H1 (cell line): ENCODE data around the gene OVCH1. TPM values are rescaled to one million over a fixed set of nuclear protein-coding genes. Genes with fewer than 3 reads are reported as not detected.

Experiments
- CTCF ChIA-PET: fragments of 300-600 bp; sonication (Branson Sonifier 250); formaldehyde crosslinking; loops from one replicate; lab custom pipeline; 2021; ENCODE audit not compliant: partially characterized antibody; lab: Charles Lee
- POLR2A ChIA-PET: fragments of 300-600 bp; sonication (Branson Sonifier 250); formaldehyde crosslinking; loops from one replicate; lab custom pipeline; 2021; ENCODE audit warnings: inconsistent platforms; ENCODE audit not compliant: partially characterized antibody; lab: Charles Lee
- DNase-seq, 2 experiments: peaks; one replicate each; pipeline versions ENCODE4 v3.0.0 to v3.0.0-alpha.2; 2010 to 2022; ENCODE audit warnings: low spot score in 2 of 2, low read depth in 1 of 2, mixed read lengths in 1 of 2
- FAIRE-seq: peaks from 2 replicates; lab custom pipeline; 2011; peaks lifted over from hg19 to GRCh38; lab: Jason Lieb, UNC
- H2AFZ ChIP-seq: 2 replicates; pipeline ENCODE4 v1.8.1; 2012; ENCODE audit warnings: low read length, inconsistent platforms
- H2AK5ac ChIP-seq: 2 replicates; pipeline ENCODE4 v1.6.1; 2013; ENCODE audit warnings: low read depth, low read length
- H2BK120ac ChIP-seq: replicated peaks from 2 replicates; pipeline ENCODE3; 2013; ENCODE audit warnings: low read depth, low read length, inconsistent platforms
- H2BK12ac ChIP-seq: 2 replicates; pipeline ENCODE4 v1.6.1; 2013; ENCODE audit warnings: low read depth, low read length
- H2BK15ac ChIP-seq: 2 replicates; pipeline ENCODE4 v1.6.1; 2013; ENCODE audit warnings: low read length
- H2BK20ac ChIP-seq: 2 replicates; pipeline ENCODE4 v1.6.1; 2013; ENCODE audit warnings: low read length
- H2BK5ac ChIP-seq: 2 replicates; pipeline ENCODE4 v1.6.1; 2013; ENCODE audit warnings: low read depth, low read length
- H3K14ac ChIP-seq: 2 replicates; pipeline ENCODE4 v1.6.1; 2013; ENCODE audit warnings: inconsistent platforms; ENCODE audit not compliant: insufficient read length
- H3K18ac ChIP-seq: 2 replicates; pipeline ENCODE4 v1.6.1; 2013; ENCODE audit warnings: low read length; ENCODE audit errors: extremely low read depth
- H3K23ac ChIP-seq: 2 replicates; pipeline ENCODE4 v1.6.1; 2013; ENCODE audit warnings: inconsistent platforms; ENCODE audit not compliant: insufficient read length
- H3K23me2 ChIP-seq: 2 replicates; pipeline ENCODE4 v1.6.1; 2013; ENCODE audit warnings: low read depth, low read length
- H3K27ac ChIP-seq: 2 replicates; pipeline ENCODE4 v1.6.1; 2011; ENCODE audit warnings: low read depth, low read length, inconsistent platforms
- H3K27me3 ChIP-seq, 4 experiments: replicated peaks in 1 of 4; 1 replicate in 1 of 4; 2 replicates in 3 of 4; pipeline versions ENCODE4 v1.6.1 to v1.8.1; 2011 to 2013; ENCODE audit warnings: low read length in 3 of 4, mild to moderate bottlenecking in 3 of 4, inconsistent platforms in 2 of 4, mixed read lengths in 2 of 4, moderate library complexity in 1 of 4; ENCODE audit not compliant: control insufficient read depth in 3 of 4, insufficient read depth in 3 of 4; ENCODE audit errors: extremely low read depth in 1 of 4
- H3K36me3 ChIP-seq, 4 experiments: 2 replicates each; pipeline versions ENCODE4 v1.6.1 to v1.8.1; 2011 to 2013; ENCODE audit warnings: mild to moderate bottlenecking in 4 of 4, low read length in 3 of 4, moderate library complexity in 2 of 4, control low read depth in 1 of 4, inconsistent platforms in 1 of 4; ENCODE audit not compliant: insufficient read depth in 4 of 4, control insufficient read depth in 2 of 4
- H3K4ac ChIP-seq: replicated peaks from 2 replicates; pipeline ENCODE3; 2013; ENCODE audit warnings: low read length, low read depth, mixed read lengths, inconsistent platforms; ENCODE audit not compliant: insufficient read length
- H3K4me1 ChIP-seq, 4 experiments: replicated peaks in 1 of 4; 1 replicate in 1 of 4; 2 replicates in 3 of 4; pipeline versions ENCODE4 v1.6.1 to v1.8.1; 2011 to 2013; ENCODE audit warnings: low read length in 3 of 4, inconsistent platforms in 2 of 4, mixed read lengths in 1 of 4; ENCODE audit not compliant: insufficient read depth in 4 of 4, control insufficient read depth in 3 of 4
- H3K4me2 ChIP-seq, 2 experiments: 2 replicates each; pipeline versions ENCODE4 v1.6.1 to v1.8.1; 2011 to 2013; ENCODE audit warnings: low read depth in 2 of 2, low read length in 2 of 2, control low read depth in 1 of 2, inconsistent platforms in 1 of 2, mild to moderate bottlenecking in 1 of 2; ENCODE audit not compliant: insufficient read depth in 1 of 2
- H3K4me3 ChIP-seq, 4 experiments: fragments of 200-600, 300-600 bp in 1 of 4; sonication (generic), shearing (Covaris generic), sonication (Bioruptor Twin) in 1 of 4; 2 replicates each; pipeline versions ENCODE4 v1.5.1 to v1.8.1; 2011 to 2016; ENCODE audit warnings: low read length in 4 of 4, low read depth in 3 of 4, control low read depth in 2 of 4, inconsistent platforms in 2 of 4, mild to moderate bottlenecking in 2 of 4, mixed read lengths in 1 of 4, moderate library complexity in 1 of 4; ENCODE audit not compliant: insufficient read depth in 2 of 4; ENCODE audit errors: extremely low read depth in 1 of 4
- H3K56ac ChIP-seq: replicated peaks from 2 replicates; pipeline ENCODE3; 2013; ENCODE audit warnings: low read depth, mild to moderate bottlenecking, mixed read lengths, low read length, inconsistent platforms; ENCODE audit not compliant: insufficient read length
- H3K79me1 ChIP-seq: 2 replicates; pipeline ENCODE4 v1.6.1; 2013; ENCODE audit warnings: low read depth, low read length, control low read depth
- H3K79me2 ChIP-seq, 2 experiments: 2 replicates each; pipeline versions ENCODE4 v1.6.1 to v1.8.1; 2012 to 2013; ENCODE audit warnings: low read length in 2 of 2, mild to moderate bottlenecking in 2 of 2, inconsistent platforms in 1 of 2; ENCODE audit not compliant: insufficient read depth in 2 of 2, control insufficient read depth in 1 of 2
- H3K9ac ChIP-seq, 4 experiments: replicated peaks in 1 of 4; 1 replicate in 1 of 4; 2 replicates in 3 of 4; pipeline versions ENCODE4 v1.6.1 to v1.8.1; 2011 to 2013; ENCODE audit warnings: low read depth in 3 of 4, low read length in 3 of 4, control low read depth in 2 of 4, mild to moderate bottlenecking in 2 of 4, moderate library complexity in 2 of 4, inconsistent platforms in 1 of 4; ENCODE audit errors: extremely low read depth in 1 of 4
- H3K9me3 ChIP-seq, 2 experiments: 2 replicates each; pipeline versions ENCODE4 v1.6.1 to v1.8.1; 2012 to 2013; ENCODE audit warnings: mild to moderate bottlenecking in 2 of 2, moderate library complexity in 2 of 2, control low read depth in 1 of 2, inconsistent platforms in 1 of 2, low read depth in 1 of 2, low read length in 1 of 2, mixed read lengths in 1 of 2; ENCODE audit not compliant: insufficient read depth in 2 of 2
- H4K20me1 ChIP-seq, 2 experiments: replicated peaks in 1 of 2; 2 replicates each; pipeline versions ENCODE3 to v1.8.1; 2011 to 2013; ENCODE audit warnings: inconsistent platforms in 2 of 2, low read length in 2 of 2, mild to moderate bottlenecking in 1 of 2; ENCODE audit not compliant: insufficient read depth in 2 of 2, control insufficient read depth in 1 of 2
- H4K5ac ChIP-seq: 2 replicates; pipeline ENCODE4 v1.6.1; 2013; ENCODE audit warnings: low read length, low read depth, mixed read lengths, inconsistent platforms; ENCODE audit not compliant: insufficient read length
- H4K8ac ChIP-seq: 2 replicates; pipeline ENCODE4 v1.8.0; 2013; ENCODE audit warnings: mild to moderate bottlenecking, moderate library complexity, low read length, inconsistent platforms; ENCODE audit not compliant: insufficient read depth; ENCODE audit errors: extremely low read depth
- H4K91ac ChIP-seq: replicated peaks from 2 replicates; pipeline ENCODE3; 2013; ENCODE audit warnings: low read length, mixed read lengths, inconsistent platforms; ENCODE audit not compliant: insufficient read length
- ASH2L ChIP-seq: fragments of 200-600, 300-600 bp; sonication (generic); IDR thresholded peaks from one replicate; pipeline ENCODE4 v1.7.1; 2017; ENCODE audit warnings: low read length
- BCL11A ChIP-seq, 2 experiments: IDR thresholded peaks; one replicate each; pipeline ENCODE4 v1.6.1; 2011; ENCODE audit warnings: low read depth in 2 of 2, low read length in 2 of 2, mild to moderate bottlenecking in 2 of 2
- BRCA1 ChIP-seq: IDR thresholded peaks from 2 replicates; pipeline ENCODE4 v1.6.1; 2012; ENCODE audit warnings: low read depth, low read length, improper control_type of control experiment
- CEBPB ChIP-seq: IDR thresholded peaks from 2 replicates; pipeline ENCODE4 v1.6.1; 2012; ENCODE audit warnings: low read depth, low read length
- CHD2 ChIP-seq: IDR thresholded peaks from 2 replicates; pipeline ENCODE4 v1.6.1; 2012; ENCODE audit warnings: low read length, improper control_type of control experiment
- HDAC2 ChIP-seq, 2 experiments: fragments of 300-600 bp in 1 of 2; sonication (generic) in 1 of 2; IDR thresholded peaks; 2 replicates each; pipeline ENCODE4 v1.6.1; 2011 to 2012; ENCODE audit warnings: low read depth in 2 of 2, low read length in 2 of 2, mild to moderate bottlenecking in 2 of 2, moderate library complexity in 2 of 2, borderline replicate concordance in 1 of 2, inconsistent platforms in 1 of 2
- KDM4A ChIP-seq: IDR thresholded peaks from one replicate; pipeline ENCODE4 v1.7.1; 2012; ENCODE audit warnings: low read depth, mild to moderate bottlenecking, moderate library complexity, low read length, inconsistent platforms; ENCODE audit not compliant: severe bottlenecking
- MAFK ChIP-seq: IDR thresholded peaks from 2 replicates; pipeline ENCODE4 v1.6.1; 2012; ENCODE audit warnings: low read depth, mild to moderate bottlenecking, improper control_type of control experiment, low read length
- POU5F1 ChIP-seq: IDR thresholded peaks from 2 replicates; pipeline ENCODE4 v1.6.1; 2011; ENCODE audit warnings: low read depth, mild to moderate bottlenecking, low read length, moderate library complexity
- RNF2 ChIP-seq: fragments of 200-900, 300-1000 bp; sonication (generic); IDR thresholded peaks from 2 replicates; pipeline ENCODE4 v1.7.1; 2016; ENCODE audit warnings: borderline replicate concordance, low read depth, mild to moderate bottlenecking, antibody characterized with exemption, low read length; ENCODE audit not compliant: poor library complexity, severe bottlenecking; ENCODE audit errors: missing control alignments
- SAP30 ChIP-seq: fragments of 300-600 bp; sonication (generic); IDR thresholded peaks from 2 replicates; pipeline ENCODE4 v1.7.1; 2012; ENCODE audit warnings: low read length, moderate library complexity, mild to moderate bottlenecking, inconsistent platforms; ENCODE audit not compliant: insufficient read depth, insufficient replicate concordance
- SIX5 ChIP-seq: IDR thresholded peaks from 2 replicates; pipeline ENCODE4 v1.6.1; 2011; ENCODE audit warnings: mild to moderate bottlenecking, low read depth, low read length
- SP1 ChIP-seq: IDR thresholded peaks from 2 replicates; pipeline ENCODE4 v1.6.1; 2011; ENCODE audit warnings: low read depth, low read length
- TCF12 ChIP-seq: IDR thresholded peaks from 2 replicates; pipeline ENCODE4 v1.6.1; 2011; ENCODE audit warnings: low read depth, mild to moderate bottlenecking, low read length
- WGBS, 2 experiments: shearing (Covaris generic) in 1 of 2; methylation state at CpG; one replicate each; pipeline versions ENCODE4 v1.1.6 to v1.1.7; 2013 to 2015; ENCODE audit warnings: low lambda C conversion rate in 2 of 2, mixed read lengths in 2 of 2, inconsistent platforms in 1 of 2, low coverage in 1 of 2, missing lambda C conversion rate in 1 of 2; ENCODE audit not compliant: insufficient replicate concordance in 2 of 2, insufficient coverage in 1 of 2, insufficient read length in 1 of 2; ENCODE audit errors: extremely low coverage in 1 of 2, missing lambda C conversion rate in 1 of 2; 5-methylcytosine and 5-hydroxymethylcytosine counted together
- polyA plus RNA-seq, 7 experiments: library from polyadenylated mRNA; depleted of rRNA in 3 of 7; stranded (reverse) in 5 of 7; unstranded in 2 of 7; fragments of >200 nt in 5 of 7; fragments of 200-250 nt in 2 of 7; gene quantifications; 1 replicate in 5 of 7; 2 replicates in 1 of 7; 4 replicates in 1 of 7; pipeline versions ENCODE4 v1.2.1 to v1.2.3, GENCODE V29; 2011 to 2013; ENCODE audit warnings: missing spikeins in 2 of 7, mixed read lengths in 2 of 7
- total RNA-seq: library from RNA; stranded (reverse); fragmentation: NEBNext Ultra II Directional; extraction: Animal tissue kit (Norgen Biotek cat#: 25700); gene quantifications from 2 replicates; pipeline ENCODE4 v1.2.1, GENCODE V29; 2021

Gene OVCH1
- total and polyA plus RNA-seq, 2 of the 8 experiments (the other 6 are each of a cell fraction or from before 2014, with no cell fraction given), result 0.07 TPM; not detected in 1

DNA sequence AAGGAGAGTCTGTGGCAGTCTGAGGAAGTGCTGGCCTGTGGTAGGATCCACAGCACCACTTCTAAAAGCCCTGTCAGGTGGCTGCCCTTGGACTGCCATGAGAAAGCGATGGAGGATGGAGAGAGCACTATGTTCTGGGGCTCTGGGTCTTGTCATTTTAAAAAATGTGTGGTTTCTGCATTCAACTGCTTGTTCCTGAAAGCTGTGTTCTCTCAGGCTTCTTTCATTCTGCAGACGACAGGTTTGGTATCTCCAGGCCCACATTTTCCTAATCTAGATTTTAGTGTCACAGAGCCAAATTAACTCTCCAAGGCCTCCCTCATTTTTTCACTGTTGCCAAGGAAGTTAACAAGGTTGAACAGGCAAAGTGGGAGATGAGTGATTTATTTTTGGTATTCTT, 10.5 kb downstream of the OVCH1 start:
- H3K14ac ChIP-seq, result no peak overlapping the region
- no peak overlapping the region for H2BK15ac ChIP-seq
- no peak overlapping the region for H2AFZ ChIP-seq
- H3K27ac ChIP-seq, result no peak overlapping the region; the same call in 1 of the 2 replicates
- no peaks in the 10 kb centered on the region for H3K27me3 ChIP-seq
- no peaks in the 10 kb centered on the region for H4K20me1 ChIP-seq
- DNase-seq (no peak), FAIRE-seq (no peak)
- ChIA-PET POLR2A (no interaction called here), CTCF (no interaction called here)
- H3K4me2 ChIP-seq, result no peak overlapping the region
- H3K4me1 ChIP-seq, result no peaks in the 10 kb centered on the region
- H3K4ac ChIP-seq, result no peak overlapping the region
- H3K56ac ChIP-seq, result no peak overlapping the region
- no peak overlapping the region for H2BK12ac ChIP-seq
- H2AK5ac ChIP-seq, result no peak overlapping the region
- H3K9me3 ChIP-seq, result no peaks in the 10 kb centered on the region; a peak in 1 of 4 replicates
- H3K79me1 ChIP-seq, result no peaks in the 10 kb centered on the region
- WGBS, 2 experiments, result 77% methylated on average over 2 of the region's 2 CpGs; no CpG with 5 or more reads in 1 of the 2 experiments
- H3K23me2 ChIP-seq, result no peaks in the 10 kb centered on the region
- TF ChIP-seq SIX5, result no peak
- TF ChIP-seq RNF2, result no peak
- no peak for TF ChIP-seq POU5F1
- TF ChIP-seq CEBPB, result no peak
- no peak for TF ChIP-seq CHD2
- no peak for TF ChIP-seq BCL11A (IDR thresholded peaks at IDR 0.05; ENCODE audit: low read depth in 2 of 2, low read length in 2 of 2)
- TF ChIP-seq KDM4A, result no peak
- no peak for TF ChIP-seq SP1
- TF ChIP-seq ASH2L, result no peak
- no peak for TF ChIP-seq HDAC2 (IDR thresholded peaks at IDR 0.05; ENCODE audit: borderline replicate concordance in 1 of 2, low read depth in 2 of 2, low read length in 2 of 2)
- TF ChIP-seq BRCA1, result no peak
- no peak for TF ChIP-seq TCF12
- TF ChIP-seq MAFK, result no peak
- TF ChIP-seq SAP30, result no peak
- no peak overlapping the region for H2BK120ac ChIP-seq
- H4K91ac ChIP-seq, result no peak overlapping the region
- H4K8ac ChIP-seq, result no peak overlapping the region
- no peak overlapping the region for H2BK20ac ChIP-seq
- no peak overlapping the region for H3K23ac ChIP-seq
- no peak overlapping the region for H3K18ac ChIP-seq
- H3K79me2 ChIP-seq, result no peaks in the 10 kb centered on the region
- H3K9ac ChIP-seq, result no peak overlapping the region
- H3K36me3 ChIP-seq, result no peaks in the 10 kb centered on the region
- no peak overlapping the region for H4K5ac ChIP-seq
- no peak overlapping the region for H2BK5ac ChIP-seq
- no peak overlapping the region for H3K4me3 ChIP-seq
